ENCODE measurements around the gene MYBPH.

The MYBPH gene

GRCh38 chr1:203127666-203128430 lies 47.8 kb downstream of the MYBPH start, which contains the start of gene ADORA1:
TSS of gene ADORA1 (plus strand) at chr1:203127726. CDS start at chr1:203128842, 1,116 bp downstream.
- H3K4me3 ChIP-seq (ENCODE audit: low read length), result peak within 1 kb of the TSS; percentile 33
- TF ChIP-seq CTCF (IDR thresholded peaks at IDR 0.05; ENCODE audit: insufficient read depth, low read depth, low read length, missing control alignments), result no peak
- peak; percentile 65 for DNase-seq (ENCODE audit: low read depth)

GRCh38 chr1:203126866-203127665 lies 48.6 kb downstream of the MYBPH start:
- TF ChIP-seq CTCF (IDR thresholded peaks at IDR 0.05; ENCODE audit: insufficient read depth, low read depth, low read length, missing control alignments), result no peak
- no peak overlapping the region for H3K4me3 ChIP-seq (ENCODE audit: low read length)
- DNase-seq (ENCODE audit: low read depth), result no peak

- peak; percentile 42 for TF ChIP-seq CTCF (IDR thresholded peaks at IDR 0.05; ENCODE audit: insufficient read depth, low read depth, low read length, missing control alignments)
- no peak overlapping the region for H3K4me3 ChIP-seq (ENCODE audit: low read length)
- DNase-seq (ENCODE audit: low read depth), result no peak
Observed at GRCh38 chr1:203126151-203126865, 49.3 kb downstream of the MYBPH start.

GRCh38 chr1:203124546-203125317 lies 50.9 kb downstream of the MYBPH start:
- no peak for TF ChIP-seq CTCF (IDR thresholded peaks at IDR 0.05; ENCODE audit: insufficient read depth, low read depth, low read length, missing control alignments)
- peak; percentile 46 for DNase-seq (ENCODE audit: low read depth)

GRCh38 chr1:203124011-203124410 lies 51.6 kb downstream of the MYBPH start:
- H3K4me3 ChIP-seq (ENCODE audit: low read length), result no peak overlapping the region
- DNase-seq (ENCODE audit: low read depth), result no peak
- no peak for TF ChIP-seq CTCF (IDR thresholded peaks at IDR 0.05; ENCODE audit: insufficient read depth, low read depth, low read length, missing control alignments)

More at GRCh38 chr1:203124546-203125317, 50.9 kb downstream of the MYBPH start:
- no peak overlapping the region for H3K4me3 ChIP-seq (ENCODE audit: low read length)

GRCh38 chr1:203122159-203122558 lies 53.5 kb downstream of the MYBPH start:
- no peak overlapping the region for H3K4me3 ChIP-seq (ENCODE audit: low read length)
- TF ChIP-seq CTCF (IDR thresholded peaks at IDR 0.05; ENCODE audit: insufficient read depth, low read depth, low read length, missing control alignments), result no peak
- no peak for DNase-seq (ENCODE audit: low read depth)

Data from epithelial cell of esophagus (primary cell).